ELR (cell line): ENCODE data around the gene PMM2.
"Not testable (repeated sequence)": the region's sequence is repeated elsewhere in the genome, so short reads cannot be mapped to it uniquely, and the experiment has no call there.

Experiments used
- DNase-seq: peaks from one replicate; pipeline ENCODE4 v3.0.0-alpha.2; 2015; ENCODE audit warnings: low read depth

Gene PMM2

GRCh38 chr16:8797364-8798173, at the start of gene PMM2, which contains the start of gene TMEM186:
Gene PMM2 (plus strand): TSS chr16:8797839. CDS start chr16:8797883, 44 bp downstream.
Gene TMEM186 (minus strand): TSS chr16:8797639. CDS start chr16:8797614, 25 bp downstream.
- peak; percentile 95 for DNase-seq

GRCh38 chr16:8748944-8749343, 48.7 kb upstream of the PMM2 start:
- not testable (repeated sequence) for DNase-seq

GRCh38 chr16:8751481-8752311, 45.9 kb upstream of the PMM2 start:
- DNase-seq: peak; percentile 61

- DNase-seq: no peak
Measured at GRCh38 chr16:8752706-8753105, 44.9 kb upstream of the PMM2 start.

- DNase-seq: no peak
Measured at GRCh38 chr16:8753416-8754054, 44.1 kb upstream of the PMM2 start.

GRCh38 chr16:8756755-8757154, 40.9 kb upstream of the PMM2 start:
- no peak for DNase-seq

- no peak for DNase-seq
Measured at GRCh38 chr16:8758022-8758421, 39.6 kb upstream of the PMM2 start.

GRCh38 chr16:8760021-8760420, 37.6 kb upstream of the PMM2 start:
- no peak for DNase-seq

- no peak for DNase-seq
Measured at GRCh38 chr16:8761078-8761477, 36.6 kb upstream of the PMM2 start.

GRCh38 chr16:8762254-8762653, 35.4 kb upstream of the PMM2 start:
- DNase-seq: no peak

- no peak for DNase-seq
Measured at GRCh38 chr16:8763083-8763482, 34.6 kb upstream of the PMM2 start.

GRCh38 chr16:8763899-8764298, 33.7 kb upstream of the PMM2 start:
- DNase-seq: no peak

- no peak for DNase-seq
Measured at GRCh38 chr16:8764525-8765250, 33.0 kb upstream of the PMM2 start.

GRCh38 chr16:8767176-8767575, 30.5 kb upstream of the PMM2 start:
- DNase-seq: no peak

- DNase-seq: no peak
Measured at GRCh38 chr16:8768283-8768682, 29.4 kb upstream of the PMM2 start.

- DNase-seq: no peak
Measured at GRCh38 chr16:8768692-8769091, 28.9 kb upstream of the PMM2 start.

GRCh38 chr16:8773537-8773936, 24.1 kb upstream of the PMM2 start:
- DNase-seq: no peak

- DNase-seq: no peak
Measured at GRCh38 chr16:8774208-8774607, 23.4 kb upstream of the PMM2 start.

- DNase-seq: no peak
Measured at GRCh38 chr16:8775359-8775758, 22.3 kb upstream of the PMM2 start.

GRCh38 chr16:8776129-8776584, 21.5 kb upstream of the PMM2 start:
- no peak for DNase-seq

- DNase-seq: no peak
Measured at GRCh38 chr16:8777217-8777616, 20.4 kb upstream of the PMM2 start.

GRCh38 chr16:8781797-8782196, 15.8 kb upstream of the PMM2 start:
- DNase-seq: no peak
